HPDE6-E6E7 (cell line): Measurements from ENCODE around the gene GRID1.
"Not testable (repeated sequence)": the region's sequence is repeated elsewhere in the genome, so short reads cannot be mapped to it uniquely, and the experiment has no call there.

Experiments
- DNase-seq: peaks from one replicate; pipeline ENCODE4 v3.0.0; 2011; ENCODE audit warnings: missing footprints; ENCODE audit errors: extremely low spot score

GRID1 gene

DNA sequence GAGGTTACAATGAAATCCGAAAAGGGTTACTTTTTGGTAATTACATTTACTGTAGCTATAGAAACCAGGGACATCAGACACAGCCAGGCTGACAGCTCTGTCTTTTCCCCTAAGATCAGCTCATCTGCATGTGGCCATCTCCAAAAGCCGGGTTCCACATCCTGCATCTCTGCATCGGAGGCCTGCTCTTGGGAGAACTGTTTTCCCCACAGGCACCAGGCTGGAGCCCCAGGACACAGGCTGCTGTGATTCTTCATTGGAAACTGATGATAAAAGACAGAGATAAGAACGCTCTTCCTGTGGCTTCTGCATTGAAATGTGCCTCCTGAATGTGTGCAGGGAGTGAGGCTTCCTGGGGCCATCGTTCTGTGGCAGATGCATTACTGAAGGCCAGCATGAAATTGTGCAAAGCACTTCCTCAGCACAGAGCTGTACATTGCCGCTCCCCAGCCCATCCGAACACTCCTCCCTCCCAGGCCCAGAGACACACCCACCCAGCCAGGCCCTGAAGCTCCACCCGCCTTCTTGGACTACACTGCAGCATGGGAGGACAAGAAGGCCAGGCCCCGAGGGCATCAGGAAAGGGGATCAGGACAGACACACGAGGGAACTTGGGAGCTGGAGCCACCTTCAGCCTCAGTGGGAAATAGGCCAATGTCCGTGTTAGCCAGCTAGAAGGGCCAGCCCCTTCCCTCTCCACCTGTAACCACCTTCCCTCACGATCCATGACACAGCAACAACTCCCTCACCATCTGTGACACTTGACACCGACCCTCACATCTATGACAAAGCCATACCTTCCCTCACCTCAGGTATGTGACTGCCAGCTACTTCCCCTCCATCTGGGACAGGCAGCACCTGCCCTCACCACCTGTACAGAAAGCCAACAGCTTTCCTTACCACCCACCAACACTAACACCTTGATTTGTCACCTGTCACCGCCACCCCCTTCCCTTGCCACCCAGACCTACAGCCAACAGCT, 113.2 kb downstream of the GRID1 start:
- no peak for DNase-seq

- DNase-seq = no peak
Observed at GRCh38 chr10:86252556-86252955, 114.0 kb downstream of the GRID1 start.

DNA sequence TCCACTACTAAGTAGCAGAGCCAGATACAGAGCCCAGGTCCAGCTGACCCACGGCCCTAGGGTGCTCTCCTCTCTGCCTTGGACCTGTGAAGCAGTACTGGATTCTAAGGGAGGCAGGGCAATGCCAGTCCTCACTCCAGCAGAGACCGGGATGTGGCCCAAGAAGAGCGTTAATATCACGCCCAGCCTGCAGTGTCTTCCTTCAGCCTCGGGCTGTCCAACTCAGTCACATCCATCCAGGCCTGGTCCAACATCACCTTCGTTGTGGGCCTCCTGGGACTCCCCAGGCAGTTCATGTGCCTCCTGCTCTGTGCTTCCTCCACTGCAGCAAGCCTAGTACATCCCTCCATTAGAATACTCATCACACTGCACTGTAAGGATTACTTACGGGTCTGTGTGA, 114.5 kb downstream of the GRID1 start:
- DNase-seq = no peak

GRCh38 chr10:86251426-86251825, 115.2 kb downstream of the GRID1 start:
- no peak for DNase-seq

- DNase-seq = no peak
Observed at GRCh38 chr10:86250399-86250798, 116.2 kb downstream of the GRID1 start.

- no peak for DNase-seq
Observed at GRCh38 chr10:86249794-86250193, 116.8 kb downstream of the GRID1 start.

DNA sequence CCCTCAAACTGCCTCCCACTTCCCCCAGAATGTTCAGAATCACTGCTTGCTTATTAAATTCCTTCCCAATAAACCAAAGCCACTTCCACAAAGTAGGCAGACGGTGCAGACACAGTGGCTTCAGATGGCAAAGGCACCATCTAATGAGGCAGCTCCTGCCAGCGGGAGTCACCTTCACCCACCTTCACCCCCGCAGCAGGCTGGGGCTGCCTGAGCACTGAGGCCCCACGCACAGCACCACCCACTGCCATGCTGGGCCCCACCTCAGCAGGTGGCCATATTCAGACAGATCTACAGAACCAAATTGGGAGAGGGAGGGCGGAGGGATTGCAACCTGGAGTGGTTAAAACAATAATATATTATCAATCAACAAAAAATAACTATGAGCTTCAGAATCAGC, 118.5 kb downstream of the GRID1 start:
- DNase-seq = no peak

DNA sequence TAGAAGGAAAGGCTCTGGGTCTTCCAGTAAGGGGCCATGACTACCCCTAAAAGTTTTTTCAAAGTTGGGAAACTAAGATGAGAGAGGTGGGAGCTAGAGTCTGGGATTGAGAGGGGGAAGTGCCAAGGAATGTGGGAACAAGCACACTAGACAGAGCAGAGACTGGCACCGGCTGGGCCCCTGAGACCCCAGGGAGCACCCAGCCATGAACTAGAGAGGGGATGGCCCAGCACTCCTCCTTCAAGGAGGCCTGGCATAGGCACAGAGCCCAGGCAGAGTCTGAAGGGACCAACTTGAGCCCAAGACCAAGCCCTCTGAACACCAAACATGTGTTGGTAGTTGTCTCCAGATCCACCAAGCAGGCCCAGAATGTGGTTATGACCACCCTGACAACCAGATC, 119.0 kb downstream of the GRID1 start:
- no peak for DNase-seq

DNA sequence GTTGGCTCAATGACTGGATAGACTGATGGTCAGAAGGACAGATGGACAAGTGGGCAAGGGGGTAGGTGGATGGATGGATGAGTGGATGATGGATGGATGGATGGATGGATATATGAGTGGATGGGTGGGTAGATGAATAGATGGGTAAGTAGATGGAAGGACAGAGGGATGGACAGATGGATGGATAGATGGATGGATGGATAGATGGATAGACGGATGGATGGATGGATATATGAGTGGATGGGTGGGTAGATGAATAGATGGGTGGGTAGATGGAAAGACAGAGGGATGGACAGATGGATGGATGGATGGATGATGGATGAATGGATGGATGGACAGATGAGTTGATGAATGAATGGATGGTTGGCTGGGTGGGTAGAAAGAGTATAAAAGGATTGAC, 119.5 kb downstream of the GRID1 start:
- DNase-seq = no peak

GRCh38 chr10:86246279-86246940, 120.2 kb downstream of the GRID1 start:
- no peak for DNase-seq

DNA sequence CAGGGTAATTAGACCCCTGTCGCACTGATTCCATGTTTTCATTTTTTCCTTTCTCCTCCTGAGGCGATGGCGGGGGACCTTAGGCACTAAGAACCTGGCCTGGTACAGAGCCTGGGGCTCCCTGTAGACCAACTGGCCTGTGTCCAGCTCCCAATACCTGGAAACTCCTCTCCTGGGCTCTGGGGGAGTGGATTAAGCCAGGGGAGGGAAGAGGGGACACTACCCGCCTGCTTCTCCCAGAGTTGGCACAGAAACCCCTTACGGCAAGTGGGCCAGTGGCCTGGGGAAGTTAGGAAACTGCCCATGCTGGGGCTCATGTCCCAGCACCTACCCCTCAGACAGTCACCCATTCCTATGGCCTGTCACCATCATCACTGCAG, 121.6 kb downstream of the GRID1 start:
- DNase-seq = no peak

DNA sequence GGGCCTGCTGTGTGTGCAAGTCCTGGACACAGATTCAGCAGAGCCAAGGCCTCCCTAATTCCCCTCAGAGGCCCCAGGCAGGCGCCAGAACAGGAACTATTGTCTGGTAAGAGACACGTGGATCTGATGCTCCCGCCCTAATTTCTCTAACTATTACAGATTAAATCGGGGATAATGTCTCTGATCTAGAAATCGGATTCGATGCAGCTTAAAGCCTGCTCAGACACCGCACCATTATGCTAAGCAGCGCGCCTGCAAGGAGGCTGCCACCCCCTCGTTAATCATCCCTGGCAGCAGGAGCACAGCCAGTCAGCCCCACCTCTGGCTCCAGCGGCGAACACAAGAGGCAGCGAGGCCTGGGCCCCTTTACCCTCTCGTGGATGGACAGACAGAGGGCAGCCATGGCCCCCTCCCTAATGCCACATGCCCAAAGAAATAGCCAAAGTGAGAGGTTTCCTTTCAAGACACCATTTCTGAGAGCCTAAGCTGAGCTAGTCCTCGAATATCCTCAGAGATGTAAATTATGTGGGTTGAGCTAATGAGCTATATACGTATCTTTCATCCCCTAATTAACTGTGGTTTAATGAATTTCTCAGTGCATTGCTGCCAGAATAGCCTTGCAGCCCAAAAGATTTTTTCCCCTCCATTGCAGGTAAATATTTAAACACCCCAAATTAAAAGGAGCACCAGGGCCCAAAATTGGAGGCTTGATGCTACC, 122.1 kb downstream of the GRID1 start:
- DNase-seq = no peak

GRCh38 chr10:86243651-86244155, 122.9 kb downstream of the GRID1 start:
- DNase-seq = no peak

- DNase-seq = no peak
Observed at GRCh38 chr10:86242761-86243160, 123.8 kb downstream of the GRID1 start.

GRCh38 chr10:86238089-86238488, 128.5 kb downstream of the GRID1 start:
- DNase-seq = not testable (repeated sequence)

- DNase-seq = no peak
Observed at GRCh38 chr10:86234541-86235270, 131.9 kb downstream of the GRID1 start.

DNA sequence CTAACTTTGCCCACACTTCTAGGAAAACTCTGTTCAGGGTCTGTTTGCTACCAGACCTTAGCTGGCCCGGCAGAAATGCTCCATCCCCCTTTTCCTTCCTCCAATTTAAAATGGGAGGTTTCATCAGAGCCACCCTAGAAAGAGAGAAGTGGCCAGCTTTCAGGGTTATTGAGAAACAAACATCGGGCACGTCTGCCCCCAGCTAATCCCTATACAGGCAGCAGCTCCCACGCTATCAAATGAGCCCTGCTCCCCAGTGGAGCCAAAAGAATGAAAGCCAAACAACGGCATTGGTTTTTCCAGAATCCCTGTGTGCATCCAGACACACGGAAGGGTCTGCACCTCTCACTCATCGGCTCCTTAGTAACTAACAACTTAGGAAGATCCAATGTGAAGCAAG, 132.5 kb downstream of the GRID1 start:
- DNase-seq = no peak

DNA sequence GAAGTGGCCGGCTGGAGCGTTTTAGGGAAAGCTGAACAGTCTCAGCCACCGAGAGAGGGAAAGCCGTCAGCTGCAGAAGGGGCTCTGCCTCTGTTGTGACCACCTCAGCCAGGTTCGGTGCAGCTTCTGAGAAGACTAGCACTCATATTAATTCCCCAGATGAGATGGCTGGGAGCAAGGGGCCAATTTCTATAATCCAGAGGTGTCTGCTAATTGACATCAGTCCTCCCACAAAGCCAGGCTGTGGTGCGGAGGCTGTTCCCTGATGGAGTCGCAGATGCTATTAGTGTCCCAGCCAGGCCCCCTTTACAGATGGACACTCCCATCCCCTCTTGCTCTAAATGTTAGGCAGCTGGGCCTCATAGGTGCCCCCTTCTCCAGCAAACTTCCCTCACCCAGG, 133.5 kb downstream of the GRID1 start:
- DNase-seq = no peak

DNA sequence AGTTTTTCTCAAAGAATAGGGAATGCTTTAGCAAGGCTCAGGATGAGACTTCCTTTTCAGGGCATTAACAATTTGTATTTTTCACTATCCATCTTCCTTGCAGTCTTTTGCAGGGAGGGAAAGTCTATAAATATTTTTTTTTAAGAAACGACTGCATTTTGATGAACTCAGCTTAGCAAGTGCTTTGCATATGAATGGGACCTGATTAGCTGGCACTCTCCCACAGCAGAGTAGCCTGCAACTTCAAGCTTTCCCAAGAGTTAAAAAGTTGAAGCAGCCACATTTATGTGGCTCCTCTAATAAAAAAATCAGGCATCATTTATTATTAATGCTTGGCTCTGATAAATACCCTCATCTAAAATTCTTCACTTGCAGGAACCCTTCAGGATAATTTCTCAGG, 134.0 kb downstream of the GRID1 start:
- DNase-seq = no peak

DNA sequence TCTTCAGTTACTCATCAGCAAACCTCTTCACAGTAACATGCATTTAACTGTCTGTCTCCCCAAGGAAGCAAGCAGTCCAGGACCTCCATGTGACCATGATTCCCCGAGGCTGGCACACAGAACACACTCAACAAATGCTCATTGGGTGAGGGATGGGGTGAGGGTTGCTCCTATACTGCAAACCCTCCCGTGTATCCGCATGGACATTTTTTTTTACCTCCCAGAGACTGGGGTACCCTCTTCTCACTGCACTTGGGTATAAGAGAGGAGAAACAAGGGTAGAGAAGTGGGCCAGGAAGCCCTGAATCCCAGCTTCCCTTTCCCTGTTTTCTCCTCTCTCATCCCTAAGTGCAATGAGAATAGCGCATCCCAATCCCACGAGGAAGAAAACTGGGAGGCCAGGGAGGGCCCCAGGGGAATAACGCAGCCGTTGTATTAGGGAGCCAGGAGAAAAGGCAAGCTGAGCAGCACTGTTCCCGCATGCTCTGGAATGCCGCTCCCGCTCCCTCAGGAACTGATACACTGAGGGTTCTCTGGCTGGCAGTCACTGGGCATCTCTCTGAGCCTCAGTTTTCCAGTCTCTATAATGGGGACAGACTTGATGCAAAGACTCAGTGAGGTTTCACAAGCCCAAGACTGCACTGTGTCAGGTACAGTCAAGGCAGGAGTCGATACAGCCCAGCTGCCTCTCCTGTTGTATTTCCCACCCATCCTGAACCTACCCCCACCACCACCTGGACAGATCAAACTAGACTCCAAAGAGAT, 134.6 kb downstream of the GRID1 start:
- no peak for DNase-seq
